Stimulated activated effector memory CD8-positive, alpha-beta T cell treated with anti-CD3 and anti-CD28 coated beads, Interleukin-12 subunit alpha, Interleukin-12 subunit beta, amount 100 ng/mL, for 72 hours (primary cell): Measurements from ENCODE around the gene HGFAC.
"Not testable (repeated sequence)": the region's sequence is repeated elsewhere in the genome, so short reads cannot be mapped to it uniquely, and the experiment has no call there.

ENCODE experiments used
- ATAC-seq: fragments of 150-1000 bp; cut with Tn5 transposase; 2 replicates; pipeline ENCODE4 v1.10.0; 2021
- DNase-seq, 2 donors: peaks; one replicate each; pipeline ENCODE4 v3.0.0; 2021 to 2022; ENCODE audit warnings: low spot score in 2 of 2
- H3K27ac Mint-ChIP-seq: one replicate; pipeline ENCODE4 v1.8.0; 2022; ENCODE audit warnings: mild to moderate bottlenecking, mixed read lengths
- H3K36me3 Mint-ChIP-seq: one replicate; pipeline ENCODE4 v1.8.0; 2022; ENCODE audit warnings: mild to moderate bottlenecking, mixed read lengths
- H3K4me1 Mint-ChIP-seq: one replicate; pipeline ENCODE4 v1.8.0; 2022; ENCODE audit warnings: mixed read lengths
- H3K4me3 Mint-ChIP-seq: one replicate; pipeline ENCODE4 v1.8.0; 2022; ENCODE audit warnings: mild to moderate bottlenecking, mixed read lengths
- H3K9me3 Mint-ChIP-seq: one replicate; pipeline ENCODE4 v1.8.0; 2022; ENCODE audit warnings: mixed read lengths

HGFAC gene

GRCh38 chr4:3451956-3452355 is 10.2 kb downstream of the HGFAC start:
- DNase-seq, result no peak
- Mint-ChIP-seq H3K27ac (no peak overlapping the region), H3K36me3 (no peaks in the 10 kb centered on the region), H3K4me3 (no peak overlapping the region), H3K9me3 (peaks cover 8% of the 10 kb centered on the region), H3K4me1 (no peaks in the 10 kb centered on the region)
- ATAC-seq, result no peak

GRCh38 chr4:3452376-3452775 is 10.6 kb downstream of the HGFAC start:
- ATAC-seq, result no peak
- Mint-ChIP-seq H3K27ac (no peak overlapping the region), H3K4me1 (no peaks in the 10 kb centered on the region), H3K9me3 (peaks cover 8% of the 10 kb centered on the region), H3K4me3 (no peak overlapping the region), H3K36me3 (no peaks in the 10 kb centered on the region)
- DNase-seq, result no peak

GRCh38 chr4:3455596-3455995 is 13.8 kb downstream of the HGFAC start:
- DNase-seq, H3K4me3 Mint-ChIP-seq, H3K27ac Mint-ChIP-seq, ATAC-seq, H3K9me3 Mint-ChIP-seq, H3K36me3 Mint-ChIP-seq, H3K4me1 Mint-ChIP-seq: not testable (repeated sequence)

- H3K4me1 Mint-ChIP-seq, result no peaks in the 10 kb centered on the region
- H3K27ac Mint-ChIP-seq, result no peak overlapping the region
- H3K4me3 Mint-ChIP-seq, result no peak overlapping the region
- H3K9me3 Mint-ChIP-seq, result peaks cover 8% of the 10 kb centered on the region
- no peaks in the 10 kb centered on the region for H3K36me3 Mint-ChIP-seq
- DNase-seq (no peak), ATAC-seq (no peak)
Observed at GRCh38 chr4:3458371-3458770, 16.6 kb downstream of the HGFAC start.

GRCh38 chr4:3459156-3459555 is 17.4 kb downstream of the HGFAC start:
- not testable (repeated sequence) for DNase-seq, ATAC-seq, H3K36me3 Mint-ChIP-seq, H3K4me3 Mint-ChIP-seq, H3K27ac Mint-ChIP-seq, H3K9me3 Mint-ChIP-seq, H3K4me1 Mint-ChIP-seq

GRCh38 chr4:3460926-3461325 is 19.2 kb downstream of the HGFAC start:
- ATAC-seq (no peak), DNase-seq (no peak)
- Mint-ChIP-seq H3K36me3 (no peaks in the 10 kb centered on the region), H3K9me3 (no peaks in the 10 kb centered on the region), H3K4me3 (no peak overlapping the region), H3K27ac (no peak overlapping the region), H3K4me1 (no peaks in the 10 kb centered on the region)

- Mint-ChIP-seq H3K27ac (no peak overlapping the region), H3K4me3 (no peak overlapping the region), H3K4me1 (no peaks in the 10 kb centered on the region), H3K9me3 (no peaks in the 10 kb centered on the region), H3K36me3 (no peaks in the 10 kb centered on the region)
- no peak for DNase-seq
- peak; percentile 14 for ATAC-seq
Observed at GRCh38 chr4:3461515-3462291, 19.9 kb downstream of the HGFAC start.

GRCh38 chr4:3462321-3462789 is 20.6 kb downstream of the HGFAC start:
- Mint-ChIP-seq H3K9me3 (no peaks in the 10 kb centered on the region), H3K4me1 (no peaks in the 10 kb centered on the region), H3K36me3 (no peaks in the 10 kb centered on the region), H3K4me3 (peak overlapping the region; percentile 57), H3K27ac (no peak overlapping the region)
- no peak for DNase-seq
- ATAC-seq, result no peak

GRCh38 chr4:3462790-3463415 is 21.1 kb downstream of the HGFAC start, which contains the start of gene DOK7:
Gene DOK7 (plus strand): TSS chr4:3463306. CDS start chr4:3463376, 70 bp downstream.
- ATAC-seq (peak; percentile 14), DNase-seq (no peak)
- no peak within 1 kb of the TSS for H3K27ac Mint-ChIP-seq
- H3K4me1 Mint-ChIP-seq, result no peaks in the 10 kb centered on the region
- no peaks in the 10 kb centered on the region for H3K9me3 Mint-ChIP-seq
- peak within 1 kb of the TSS; percentile 57 for H3K4me3 Mint-ChIP-seq
- H3K36me3 Mint-ChIP-seq, result no peaks in the 10 kb centered on the region

GRCh38 chr4:3463556-3464348 is 22.0 kb downstream of the HGFAC start:
- Mint-ChIP-seq H3K27ac (no peak overlapping the region), H3K4me1 (no peaks in the 10 kb centered on the region), H3K9me3 (no peaks in the 10 kb centered on the region), H3K36me3 (no peaks in the 10 kb centered on the region), H3K4me3 (no peak overlapping the region)
- DNase-seq (no peak), ATAC-seq (no peak)

- ATAC-seq, result no peak
- no peak overlapping the region for H3K4me3 Mint-ChIP-seq
Observed at GRCh38 chr4:3464349-3464905, 22.7 kb downstream of the HGFAC start.

GRCh38 chr4:3464911-3465697 is 23.3 kb downstream of the HGFAC start:
- ATAC-seq (no peak), DNase-seq (no peak)
- Mint-ChIP-seq H3K36me3 (no peaks in the 10 kb centered on the region), H3K27ac (no peak overlapping the region), H3K4me3 (no peak overlapping the region), H3K4me1 (no peaks in the 10 kb centered on the region), H3K9me3 (no peaks in the 10 kb centered on the region)

More at GRCh38 chr4:3464349-3464905, 22.7 kb downstream of the HGFAC start:
- Mint-ChIP-seq H3K9me3 (no peaks in the 10 kb centered on the region), H3K27ac (no peak overlapping the region), H3K36me3 (no peaks in the 10 kb centered on the region), H3K4me1 (no peaks in the 10 kb centered on the region)
- DNase-seq, result no peak

- H3K9me3 Mint-ChIP-seq, result no peaks in the 10 kb centered on the region
- H3K4me3 Mint-ChIP-seq, result no peak overlapping the region
- H3K27ac Mint-ChIP-seq, result no peak overlapping the region
- no peaks in the 10 kb centered on the region for H3K4me1 Mint-ChIP-seq
- ATAC-seq, result no peak
- DNase-seq, result no peak
- H3K36me3 Mint-ChIP-seq, result no peaks in the 10 kb centered on the region
Observed at GRCh38 chr4:3465698-3466671, 24.2 kb downstream of the HGFAC start.
